Measurements from ENCODE around the gene RNF126.

Gene RNF126

DNA sequence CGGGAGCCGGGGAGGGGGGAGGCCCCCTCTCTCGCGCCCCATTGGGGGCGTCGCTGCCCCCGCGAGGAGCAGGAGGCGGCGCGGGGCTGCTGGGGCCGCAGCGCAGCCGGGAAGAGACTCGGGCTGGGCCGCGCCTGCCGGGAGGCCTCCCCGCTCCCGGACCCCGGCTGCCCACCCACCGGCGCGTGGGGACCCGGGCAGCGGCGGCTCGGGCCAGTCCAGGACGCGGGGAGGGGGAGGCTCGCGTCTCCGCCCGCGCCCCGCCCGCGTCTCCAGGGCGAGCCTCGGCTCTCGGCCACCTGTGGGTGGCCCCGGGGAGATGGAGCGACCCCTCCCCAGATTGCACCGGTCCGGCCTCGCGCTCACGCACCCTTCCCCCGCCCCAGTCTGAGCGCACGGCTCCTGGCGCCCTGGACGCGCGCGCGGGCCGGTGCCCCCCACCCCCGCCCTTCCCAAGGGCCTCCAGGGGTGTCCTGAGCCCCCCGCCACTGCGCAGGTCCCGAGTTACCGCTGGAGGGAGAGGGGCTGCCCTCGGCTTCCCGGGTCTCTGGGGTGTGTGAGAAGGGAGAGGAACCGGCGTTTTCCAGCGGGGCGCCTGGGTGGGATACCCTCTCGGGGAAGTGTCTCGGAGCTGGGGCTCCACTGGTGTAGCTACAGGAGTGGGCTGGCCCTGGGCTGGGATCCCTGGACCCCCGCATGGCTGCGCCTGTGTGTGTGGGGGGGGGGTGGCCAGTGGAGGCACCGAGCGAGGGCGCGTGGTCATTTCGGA is 46.4 kb upstream of the RNF126 start:
- WGBS, 2 donors (ENCODE audit: extremely low coverage in 2 of 2, insufficient read length in 2 of 2, insufficient replicate concordance in 1 of 2): no CpG with 5 or more reads among the region's 78 CpGs
- Histone ChIP-seq H2BK12ac (ENCODE audit: low read length) (no peak overlapping the region), H3K36me3 (replicated peaks in 1 of 2; ENCODE audit: control insufficient read depth in 2 of 2, insufficient read depth in 2 of 2, low read length in 2 of 2) (peaks cover 0 to 3% of the 10 kb centered on the region in 2 donors), H3K27me3 (ENCODE audit: control insufficient read depth in 3 of 3, insufficient read depth in 3 of 3, low read depth in 1 of 3, low read length in 3 of 3) (peaks cover 0 to 3% (median 2%) of the 10 kb centered on the region in 3 experiments), H2AFZ (ENCODE audit: low read length) (peak overlapping the region; percentile 75), H3K27ac (replicated peaks; ENCODE audit: low read length) (no peak overlapping the region), H3K18ac (ENCODE audit: low read length) (peak overlapping the region; percentile 96), H3K4me2 (ENCODE audit: insufficient read depth, low read length, poor library complexity, severe bottlenecking) (peak overlapping the region; percentile 89), H3K9ac (ENCODE audit: low read depth, low read length, poor library complexity) (peak overlapping the region; percentile 93), H3K9me3 (replicated peaks in 1 of 2; ENCODE audit: control insufficient read depth in 2 of 2, insufficient read depth in 1 of 2, low read depth in 1 of 2, low read length in 2 of 2) (peaks cover 2 to 3% of the 10 kb centered on the region in 2 donors), H3K79me1 (ENCODE audit: low read depth, low read length) (peaks cover 25% of the 10 kb centered on the region), H4K91ac (ENCODE audit: low read depth, low read length, poor library complexity) (no peak overlapping the region), H3K14ac (ENCODE audit: low read length) (peak overlapping the region; percentile 94), H2BK15ac (ENCODE audit: low read length) (peak overlapping the region; percentile 81), H2BK120ac (ENCODE audit: low read depth, low read length) (peak overlapping the region; percentile 47), H2BK5ac (ENCODE audit: low read length) (no peak overlapping the region), H2AK5ac (ENCODE audit: low read depth, low read length) (peak overlapping the region; percentile 96), H3K23ac (ENCODE audit: low read depth, low read length, poor library complexity) (no peak overlapping the region), H4K8ac (ENCODE audit: low read depth, low read length) (no peak overlapping the region), H3K4me3 (ENCODE audit: low read length in 2 of 2) (peak overlapping the region; percentile 63 to 92), H3K4me1 (ENCODE audit: control insufficient read depth in 2 of 2, insufficient read depth in 1 of 2, low read depth in 1 of 2, low read length in 2 of 2) (peaks cover 3 to 6% of the 10 kb centered on the region in 2 donors), H3K4ac (ENCODE audit: low read length) (peak overlapping the region; percentile 66)
- DNase-seq (ENCODE audit: low spot score): no peak

DNA sequence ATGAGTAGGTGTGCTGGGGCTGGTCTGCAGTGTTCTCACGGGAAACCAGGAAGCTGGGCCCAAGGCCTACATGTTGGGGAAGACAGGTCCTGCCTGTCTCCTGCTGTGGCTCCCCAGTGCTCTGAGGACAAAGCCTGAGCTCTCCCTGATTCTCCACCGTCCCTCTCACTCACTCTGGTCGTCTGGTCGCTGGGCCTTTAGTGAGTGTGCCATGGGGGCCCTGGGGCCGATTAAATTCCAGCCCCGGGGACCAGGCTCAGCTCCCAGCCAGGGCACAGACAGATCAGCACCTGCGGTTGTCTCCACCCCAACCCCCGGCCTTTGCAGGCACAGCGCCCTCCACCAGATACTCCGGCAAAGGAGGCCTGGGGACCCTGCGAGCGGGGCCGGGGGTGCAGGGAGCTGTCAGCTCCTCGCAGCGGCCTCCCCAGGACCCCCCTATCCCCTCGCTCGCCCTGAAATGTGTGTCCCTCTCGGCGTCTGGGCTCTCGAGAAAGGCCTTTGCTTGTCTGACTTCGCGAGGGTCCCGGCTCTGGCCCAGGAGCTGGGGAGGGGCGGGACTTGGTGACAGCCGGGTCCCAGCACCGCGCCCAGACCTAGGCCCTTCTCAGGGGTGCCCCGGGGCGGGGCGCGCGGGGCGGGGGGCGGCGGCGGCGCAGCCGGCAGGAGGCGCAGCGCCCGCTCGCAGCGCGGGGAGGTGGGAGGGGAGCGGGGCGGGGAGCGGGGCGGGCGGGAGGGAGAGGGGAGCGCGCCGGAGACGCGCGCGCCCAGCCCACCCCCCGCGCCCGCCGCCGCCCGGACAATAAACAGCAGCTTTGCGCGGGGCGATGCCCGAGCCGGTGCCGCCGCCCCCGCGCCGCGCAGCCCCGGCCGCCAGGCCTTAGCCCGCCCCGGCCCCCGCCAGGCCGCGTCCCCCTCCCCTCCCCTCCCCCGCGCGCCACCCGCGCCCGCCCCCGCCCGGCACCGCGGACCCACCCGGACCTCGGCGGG is 45.4 kb upstream of the RNF126 start, which contains the start of gene PALM:
Gene PALM, plus strand, starts transcription at position 782 of the 990 bp plus-strand sequence. CDS start 212 bp downstream, outside the sequence.
- Histone ChIP-seq H3K14ac (ENCODE audit: low read length) (peak within 1 kb of the TSS; percentile 94), H3K4me1 (ENCODE audit: control insufficient read depth in 2 of 2, insufficient read depth in 1 of 2, low read depth in 1 of 2, low read length in 2 of 2) (peaks cover 4 to 6% of the 10 kb centered on the region in 2 donors), H3K18ac (ENCODE audit: low read length) (peak within 1 kb of the TSS; percentile 96), H2BK120ac (ENCODE audit: low read depth, low read length) (peak within 1 kb of the TSS; percentile 47), H2AFZ (ENCODE audit: low read length) (peak within 1 kb of the TSS; percentile 98), H4K91ac (ENCODE audit: low read depth, low read length, poor library complexity) (no peak within 1 kb of the TSS), H3K27me3 (ENCODE audit: control insufficient read depth in 3 of 3, insufficient read depth in 3 of 3, low read depth in 1 of 3, low read length in 3 of 3) (peaks cover 0 to 6% (median 5%) of the 10 kb centered on the region in 3 experiments), H3K79me1 (ENCODE audit: low read depth, low read length) (peaks cover 24% of the 10 kb centered on the region), H3K4ac (ENCODE audit: low read length) (peak within 1 kb of the TSS; percentile 66), H3K36me3 (replicated peaks in 1 of 2; ENCODE audit: control insufficient read depth in 2 of 2, insufficient read depth in 2 of 2, low read length in 2 of 2) (peaks cover 0 to 3% of the 10 kb centered on the region in 2 donors), H3K4me3 (ENCODE audit: low read length in 2 of 2) (peak within 1 kb of the TSS; percentile 63 to 92), H2BK12ac (ENCODE audit: low read length) (peak within 1 kb of the TSS; percentile 58), H2AK5ac (ENCODE audit: low read depth, low read length) (peak within 1 kb of the TSS; percentile 96), H2BK5ac (ENCODE audit: low read length) (peak within 1 kb of the TSS; percentile 11), H2BK15ac (ENCODE audit: low read length) (peak within 1 kb of the TSS; percentile 98), H3K9me3 (replicated peaks in 1 of 2; ENCODE audit: control insufficient read depth in 2 of 2, insufficient read depth in 1 of 2, low read depth in 1 of 2, low read length in 2 of 2) (peaks cover 2 to 3% of the 10 kb centered on the region in 2 donors), H3K4me2 (ENCODE audit: insufficient read depth, low read length, poor library complexity, severe bottlenecking) (peak within 1 kb of the TSS; percentile 89), H3K23ac (ENCODE audit: low read depth, low read length, poor library complexity) (no peak within 1 kb of the TSS), H3K27ac (replicated peaks; ENCODE audit: low read length) (peak within 1 kb of the TSS; percentile 20), H3K9ac (ENCODE audit: low read depth, low read length, poor library complexity) (peak within 1 kb of the TSS; percentile 93), H4K8ac (ENCODE audit: low read depth, low read length) (no peak within 1 kb of the TSS)
- peak; percentile 56 for DNase-seq (ENCODE audit: low spot score)
- WGBS, 2 donors (ENCODE audit: extremely low coverage in 2 of 2, insufficient read length in 2 of 2, insufficient replicate concordance in 1 of 2): no CpG with 5 or more reads among the region's 93 CpGs

DNA sequence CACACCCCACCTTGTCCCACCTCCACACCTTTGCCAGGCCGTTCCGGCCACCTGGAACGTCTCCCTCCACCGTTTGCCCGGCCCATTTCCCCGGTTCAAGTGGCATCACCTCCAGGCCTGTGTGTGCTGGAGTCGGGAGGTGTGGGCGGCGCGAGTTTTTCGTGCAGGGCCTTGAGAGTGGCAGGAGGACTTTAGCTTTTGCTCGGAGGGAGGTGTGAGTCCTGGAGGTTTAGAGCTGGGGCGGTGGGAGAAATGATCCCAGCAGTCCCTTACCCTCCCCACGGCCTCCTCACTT is 41.4 kb upstream of the RNF126 start:
- Histone ChIP-seq H2BK15ac (ENCODE audit: low read length) (no peak overlapping the region), H3K23ac (ENCODE audit: low read depth, low read length, poor library complexity) (peak overlapping the region; percentile 12), H3K9me3 (replicated peaks in 1 of 2; ENCODE audit: control insufficient read depth in 2 of 2, insufficient read depth in 1 of 2, low read depth in 1 of 2, low read length in 2 of 2) (peaks cover 2 to 3% of the 10 kb centered on the region in 2 donors), H3K27me3 (ENCODE audit: control insufficient read depth in 3 of 3, insufficient read depth in 3 of 3, low read depth in 1 of 3, low read length in 3 of 3) (peaks cover 0 to 6% (median 5%) of the 10 kb centered on the region in 3 experiments), H3K27ac (replicated peaks; ENCODE audit: low read length) (no peak overlapping the region), H2BK5ac (ENCODE audit: low read length) (no peak overlapping the region), H2BK12ac (ENCODE audit: low read length) (no peak overlapping the region), H4K8ac (ENCODE audit: low read depth, low read length) (no peak overlapping the region), H4K91ac (ENCODE audit: low read depth, low read length, poor library complexity) (no peak overlapping the region), H2AK5ac (ENCODE audit: low read depth, low read length) (no peak overlapping the region), H3K18ac (ENCODE audit: low read length) (peak overlapping the region; percentile 15), H3K4me1 (ENCODE audit: control insufficient read depth in 2 of 2, insufficient read depth in 1 of 2, low read depth in 1 of 2, low read length in 2 of 2) (peaks cover 0 to 2% of the 10 kb centered on the region in 2 donors), H3K79me1 (ENCODE audit: low read depth, low read length) (peaks cover 4% of the 10 kb centered on the region), H3K36me3 (replicated peaks in 1 of 2; ENCODE audit: control insufficient read depth in 2 of 2, insufficient read depth in 2 of 2, low read length in 2 of 2) (no peaks in the 10 kb centered on the region), H3K4me3 (ENCODE audit: low read length in 2 of 2) (peak overlapping the region in 1 of 2 donors; percentile 66), H3K4ac (ENCODE audit: low read length) (no peak overlapping the region), H2AFZ (ENCODE audit: low read length) (peak overlapping the region; percentile 17), H3K4me2 (ENCODE audit: insufficient read depth, low read length, poor library complexity, severe bottlenecking) (no peak overlapping the region), H2BK120ac (ENCODE audit: low read depth, low read length) (no peak overlapping the region), H3K14ac (ENCODE audit: low read length) (no peak overlapping the region), H3K9ac (ENCODE audit: low read depth, low read length, poor library complexity) (peak overlapping the region; percentile 46)
- WGBS, 2 donors (ENCODE audit: extremely low coverage in 2 of 2, insufficient read length in 2 of 2, insufficient replicate concordance in 1 of 2): no CpG with 5 or more reads among the region's 14 CpGs
- DNase-seq (ENCODE audit: low spot score): no peak
